ENCODE data around the gene NR2C2AP. TPM values are rescaled to one million over a fixed set of nuclear protein-coding genes. Genes with fewer than 3 reads are reported as not detected.

Gene NR2C2AP
- total RNA-seq, 1 experiment from 2014 or later, result 31.7 TPM

DNA sequence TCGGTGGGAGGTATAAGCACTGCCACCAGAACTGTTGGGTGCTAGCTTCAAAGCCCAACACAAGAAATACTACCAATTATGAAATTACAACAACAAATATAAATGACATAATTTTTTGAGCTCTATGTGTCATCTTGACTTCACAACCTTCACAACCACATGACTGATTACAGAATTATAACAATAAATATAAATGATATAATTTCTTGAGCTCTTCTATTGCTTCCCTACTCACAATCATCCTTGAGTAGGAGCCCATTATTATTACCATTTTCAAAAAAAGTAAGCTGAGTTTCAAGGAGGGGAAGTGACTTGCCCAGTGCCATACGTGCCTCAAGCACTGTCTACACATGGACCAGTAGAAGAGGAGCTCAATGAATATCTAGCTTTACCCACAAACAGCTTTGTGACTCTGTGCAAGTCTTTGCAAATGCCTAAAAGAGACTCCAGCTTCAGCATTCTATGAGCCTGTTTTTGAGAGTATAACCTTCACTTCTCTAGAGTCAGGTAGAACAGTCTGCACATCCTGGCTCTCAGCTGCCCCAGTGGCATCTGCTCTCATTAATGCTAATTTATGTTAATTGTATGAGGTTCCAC is 31.1 kb upstream of the NR2C2AP start:
- Mint-ChIP-seq H3K4me1 (no peaks in the 10 kb centered on the region), H3K27ac (no peak overlapping the region), H3K27me3 (ENCODE audit: low read depth) (peaks cover 72% of the 10 kb centered on the region), H3K9me3 (peaks cover 22 to 26% of the 10 kb centered on the region in 2 experiments), H3K36me3 (ENCODE audit: insufficient read depth in 1 of 3, low read depth in 3 of 3) (peaks cover 0 to 7% (median 5%) of the 10 kb centered on the region in 3 experiments; a peak in 3 of 7 replicates), H3K4me3 (no peak overlapping the region)
- Histone ChIP-seq H4K91ac (ENCODE audit: insufficient read length, low read depth, low read length) (no peak overlapping the region), H3T11ph (ENCODE audit: low read length) (no peak overlapping the region), H3K79me1 (ENCODE audit: insufficient read depth, low read depth, low read length, poor library complexity, severe bottlenecking) (no peaks in the 10 kb centered on the region), H3K4me1 (ENCODE audit: insufficient read depth, low read length) (no peaks in the 10 kb centered on the region), H3K18ac (ENCODE audit: insufficient read length, low read depth, low read length) (no peak overlapping the region), H3K9ac (ENCODE audit: extremely low read depth, insufficient read length, low read length) (no peak overlapping the region), H3K27me3 (ENCODE audit: insufficient read depth, low read length) (no peaks in the 10 kb centered on the region), H3K56ac (ENCODE audit: insufficient read length, low read depth, low read length) (no peak overlapping the region), H2BK20ac (ENCODE audit: low read depth, low read length, poor library complexity, severe bottlenecking) (no peak overlapping the region), H3K14ac (ENCODE audit: insufficient read depth, low read length) (no peak overlapping the region), H3K23me2 (ENCODE audit: insufficient read length, low read depth, low read length, poor library complexity, severe bottlenecking) (no peaks in the 10 kb centered on the region), H3K4ac (ENCODE audit: low read depth, low read length) (no peak overlapping the region), H2BK12ac (ENCODE audit: insufficient read length, low read depth, low read length) (no peak overlapping the region), H3K27ac (ENCODE audit: insufficient read length, low read depth, low read length) (no peak overlapping the region), H2AFZ (ENCODE audit: low read length) (no peak overlapping the region), H4K5ac (ENCODE audit: insufficient read length, low read depth, low read length) (no peak overlapping the region), H2BK5ac (ENCODE audit: insufficient read length, low read length) (no peak overlapping the region), H4K20me1 (ENCODE audit: control insufficient read depth, insufficient read depth, insufficient read length) (no peaks in the 10 kb centered on the region), H3K79me2 (ENCODE audit: insufficient read depth, low read length) (no peaks in the 10 kb centered on the region), H2BK15ac (ENCODE audit: low read depth, low read length) (no peak overlapping the region), H2BK120ac (ENCODE audit: low read depth, low read length, poor library complexity, severe bottlenecking) (no peak overlapping the region), H2AK5ac (ENCODE audit: insufficient read length, low read length) (no peak overlapping the region), H3K4me2 (ENCODE audit: insufficient read depth, insufficient read length, low read length) (no peak overlapping the region), H3K23ac (ENCODE audit: insufficient read length, low read depth, low read length) (no peak overlapping the region), H4K8ac (replicated peaks; ENCODE audit: insufficient read length, low read depth, low read length) (no peak overlapping the region), H3K9me3 (ENCODE audit: control insufficient read depth, low read depth, low read length) (peaks cover 4% of the 10 kb centered on the region)
- no peak for DNase-seq
- no CpG with 5 or more reads among the region's 2 CpGs for WGBS (ENCODE audit: extremely low coverage, insufficient read length, low lambda C conversion rate)
- TF ChIP-seq, protein P1, sequence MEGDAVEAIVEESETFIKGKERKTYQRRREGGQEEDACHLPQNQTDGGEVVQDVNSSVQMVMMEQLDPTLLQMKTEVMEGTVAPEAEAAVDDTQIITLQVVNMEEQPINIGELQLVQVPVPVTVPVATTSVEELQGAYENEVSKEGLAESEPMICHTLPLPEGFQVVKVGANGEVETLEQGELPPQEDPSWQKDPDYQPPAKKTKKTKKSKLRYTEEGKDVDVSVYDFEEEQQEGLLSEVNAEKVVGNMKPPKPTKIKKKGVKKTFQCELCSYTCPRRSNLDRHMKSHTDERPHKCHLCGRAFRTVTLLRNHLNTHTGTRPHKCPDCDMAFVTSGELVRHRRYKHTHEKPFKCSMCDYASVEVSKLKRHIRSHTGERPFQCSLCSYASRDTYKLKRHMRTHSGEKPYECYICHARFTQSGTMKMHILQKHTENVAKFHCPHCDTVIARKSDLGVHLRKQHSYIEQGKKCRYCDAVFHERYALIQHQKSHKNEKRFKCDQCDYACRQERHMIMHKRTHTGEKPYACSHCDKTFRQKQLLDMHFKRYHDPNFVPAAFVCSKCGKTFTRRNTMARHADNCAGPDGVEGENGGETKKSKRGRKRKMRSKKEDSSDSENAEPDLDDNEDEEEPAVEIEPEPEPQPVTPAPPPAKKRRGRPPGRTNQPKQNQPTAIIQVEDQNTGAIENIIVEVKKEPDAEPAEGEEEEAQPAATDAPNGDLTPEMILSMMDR (conservative IDR thresholded peaks at IDR 0.05), result no peak
